GM19455 (cell line): ENCODE results near the gene NRXN3.

Experiments
- ATAC-seq: cut with Tn5 transposase; IDR thresholded peaks from one replicate; pipeline ENCODE4 v1.9.1; 2021; ENCODE audit not compliant: unreplicated experiment

Gene NRXN3

DNA sequence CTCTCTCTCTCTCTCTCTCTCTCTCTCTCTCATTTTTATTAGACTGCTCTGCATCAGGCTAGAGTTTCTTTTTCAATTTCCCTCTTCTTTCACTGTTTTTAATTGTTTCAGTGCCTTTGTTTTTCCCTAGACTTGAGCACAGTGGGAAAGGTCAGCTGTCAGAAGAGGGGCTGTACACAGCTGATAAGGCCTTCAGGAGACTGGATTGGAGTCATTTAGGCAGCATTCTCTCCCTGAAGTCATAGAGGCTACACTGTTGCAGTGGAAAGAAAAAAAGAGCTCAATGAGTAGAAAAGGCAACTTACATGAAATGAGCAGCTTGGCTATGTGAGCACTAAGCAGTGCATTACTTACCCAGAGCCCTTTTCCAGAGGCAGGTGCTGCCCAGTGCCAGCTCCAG lies 456.9 kb downstream of the NRXN3 start:
- ATAC-seq, result no peak

DNA sequence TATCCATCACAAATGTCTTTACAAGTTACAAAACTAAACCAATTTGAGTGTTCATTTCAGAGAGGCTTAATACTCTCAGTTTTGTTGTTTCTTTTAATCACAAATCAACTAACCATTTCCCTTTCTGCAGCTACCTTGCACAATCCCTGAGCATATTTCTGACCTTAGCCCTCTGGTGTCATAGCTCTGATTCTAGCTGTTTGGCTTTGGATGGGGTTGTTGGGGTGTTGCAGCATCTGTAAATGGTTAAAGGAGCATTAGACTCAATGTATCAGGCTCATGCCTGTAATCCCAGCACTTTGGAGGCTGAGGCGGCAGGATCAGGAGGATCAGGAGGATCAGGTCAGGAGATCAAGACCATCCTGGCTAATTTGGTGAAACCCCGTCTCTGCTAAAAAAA lies 461.4 kb downstream of the NRXN3 start:
- no peak for ATAC-seq

DNA sequence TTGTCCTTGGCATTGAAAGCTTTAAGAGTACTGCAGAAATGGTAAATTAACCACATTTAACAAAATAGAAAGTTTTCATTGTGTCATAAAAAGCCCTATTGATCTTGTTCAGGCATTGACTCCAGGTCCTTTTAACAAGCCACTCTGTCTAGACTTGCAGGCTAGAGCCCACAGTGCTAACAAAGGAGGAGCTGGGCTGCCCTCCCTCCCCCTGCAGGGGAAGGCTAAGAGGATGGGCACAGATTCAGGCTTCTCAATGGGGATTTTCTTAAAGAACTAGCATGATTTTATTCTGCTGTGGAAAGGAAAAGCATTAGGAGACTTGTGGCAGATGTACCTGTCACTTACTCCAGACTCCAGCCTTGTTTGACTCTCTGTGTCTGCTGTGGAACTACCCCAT lies 463.6 kb downstream of the NRXN3 start:
- ATAC-seq, result no peak

DNA sequence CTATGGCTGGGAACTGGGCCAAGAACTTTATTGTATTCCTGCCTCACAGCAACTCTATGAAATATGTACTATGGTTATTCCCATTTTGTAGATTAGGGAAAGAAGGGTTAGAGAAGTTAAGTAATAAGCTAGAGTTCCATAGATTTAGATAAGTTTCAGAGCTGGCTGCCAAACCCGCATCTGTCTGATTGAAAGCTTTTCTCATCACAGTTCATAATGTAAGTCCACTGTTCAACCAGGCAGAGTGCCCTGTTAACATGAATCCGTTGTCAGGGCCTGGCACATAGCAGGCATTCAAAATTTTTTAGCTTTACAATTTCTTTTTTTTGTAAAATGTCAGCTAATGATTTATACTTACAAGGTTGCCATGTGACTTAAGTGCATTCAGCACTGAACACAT lies 467.3 kb downstream of the NRXN3 start:
- ATAC-seq, result no peak

DNA sequence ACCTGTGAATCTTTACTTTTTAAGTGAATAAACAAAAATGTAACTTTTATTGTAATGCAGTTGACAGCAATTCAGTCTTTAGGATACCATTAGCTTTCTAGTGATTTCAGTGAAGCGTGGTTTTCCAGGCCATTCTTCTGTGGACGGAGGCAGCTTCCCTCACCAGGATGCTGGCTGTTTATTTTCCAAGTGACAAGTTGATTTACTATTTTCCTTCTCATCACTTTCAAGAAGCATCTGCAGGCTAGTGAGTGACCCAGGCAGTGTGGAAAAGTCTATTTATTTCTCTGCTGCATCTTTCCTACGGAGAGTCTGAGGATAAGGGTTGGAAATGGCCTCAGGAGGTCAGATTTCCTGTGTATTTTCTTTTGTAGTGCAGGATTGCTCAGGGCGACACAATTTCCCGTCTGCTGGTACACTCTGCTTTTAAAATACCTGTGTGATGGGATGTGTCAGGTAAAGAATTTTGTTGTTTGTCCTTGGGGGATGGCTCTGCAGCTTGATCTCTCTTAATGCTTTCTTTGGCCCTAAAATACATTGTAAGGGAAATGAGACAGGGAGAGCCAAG lies 467.8 kb downstream of the NRXN3 start:
- no peak for ATAC-seq

DNA sequence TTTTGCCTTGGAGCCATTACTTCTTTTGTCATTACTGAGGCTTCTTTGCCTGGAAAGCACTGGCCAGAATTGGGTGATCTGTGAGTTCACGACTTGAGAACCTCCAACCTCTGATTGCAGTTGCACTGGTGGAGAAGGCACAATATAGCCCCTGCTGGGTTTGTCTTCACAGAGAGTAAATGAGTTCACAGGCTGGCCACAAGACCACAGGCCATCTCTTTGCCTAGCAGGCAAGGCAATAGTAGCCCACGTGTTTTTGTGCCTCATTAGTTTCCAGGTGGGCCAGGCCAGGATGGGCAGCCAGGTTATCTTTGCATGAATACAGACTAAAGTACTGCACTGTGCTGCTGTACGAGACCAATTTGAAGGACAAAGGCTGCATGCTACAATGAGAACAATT lies 468.8 kb downstream of the NRXN3 start:
- ATAC-seq, result no peak

DNA sequence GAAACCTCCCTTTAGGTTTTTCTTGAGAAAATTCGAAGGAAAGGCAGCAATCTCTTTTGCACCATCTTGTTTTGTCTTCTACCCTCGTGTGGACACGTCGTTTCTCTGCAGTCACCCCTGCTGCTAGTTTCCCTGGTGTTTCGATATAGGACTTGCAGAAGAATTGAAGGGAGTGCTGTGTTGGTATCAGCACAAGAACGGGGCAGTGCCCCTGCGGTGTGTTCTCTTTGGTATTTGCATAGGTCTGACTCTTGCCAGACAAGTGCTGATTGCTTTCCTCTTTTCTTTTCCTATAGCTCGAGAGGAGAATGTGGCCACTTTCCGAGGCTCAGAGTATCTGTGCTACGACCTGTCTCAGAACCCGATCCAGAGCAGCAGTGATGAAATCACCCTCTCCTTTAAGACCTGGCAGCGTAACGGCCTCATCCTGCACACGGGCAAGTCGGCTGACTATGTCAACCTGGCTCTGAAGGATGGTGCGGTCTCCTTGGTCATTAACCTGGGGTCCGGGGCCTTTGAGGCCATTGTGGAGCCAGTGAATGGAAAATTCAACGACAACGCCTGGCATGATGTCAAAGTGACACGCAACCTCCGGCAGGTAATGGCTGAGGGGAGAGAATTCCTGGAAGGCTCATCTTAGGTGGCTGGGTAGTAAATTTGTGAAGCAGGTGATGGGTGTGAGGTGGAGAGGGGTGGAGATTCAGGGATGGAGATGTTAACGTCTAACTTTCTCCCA lies 474.8 kb downstream of the NRXN3 start:
- ATAC-seq, result no peak

DNA sequence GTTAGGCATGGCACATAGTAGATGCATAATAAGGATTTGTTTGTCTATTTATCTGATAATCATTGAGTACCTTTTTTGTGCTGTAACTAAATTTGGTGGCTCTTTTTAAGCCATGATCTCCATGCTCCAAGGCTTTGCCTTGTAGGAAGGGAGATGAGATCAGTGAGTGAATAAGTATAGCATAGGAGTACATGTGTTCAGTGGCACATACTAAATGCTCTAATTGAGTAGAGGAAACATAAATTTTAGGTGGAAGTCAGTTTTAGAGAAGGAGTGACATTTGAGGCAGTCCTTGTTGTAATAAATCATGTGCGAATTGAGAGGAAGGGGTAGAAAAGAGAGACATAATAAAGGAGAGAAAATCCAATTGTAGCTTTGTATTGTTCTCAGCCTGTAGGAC lies 482.6 kb downstream of the NRXN3 start:
- ATAC-seq, result no peak

DNA sequence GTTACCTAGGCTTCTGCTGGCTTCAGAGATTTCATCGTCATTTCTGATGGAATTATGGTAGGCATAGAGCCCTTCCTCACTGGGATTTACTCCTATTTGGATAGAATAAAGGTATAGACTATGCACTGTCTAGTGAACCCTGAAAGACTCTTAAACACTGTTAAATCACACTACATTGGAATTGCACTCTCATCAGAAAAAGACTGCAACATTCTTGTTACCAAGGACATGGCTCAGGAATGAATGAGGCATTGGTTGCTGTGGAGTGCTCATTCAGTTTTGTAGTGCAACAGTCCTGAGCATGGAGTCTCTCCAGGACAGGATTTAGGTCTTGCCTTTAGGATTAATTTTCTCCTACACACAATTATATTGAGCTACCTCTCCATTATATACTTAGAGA lies 483.0 kb downstream of the NRXN3 start:
- no peak for ATAC-seq

DNA sequence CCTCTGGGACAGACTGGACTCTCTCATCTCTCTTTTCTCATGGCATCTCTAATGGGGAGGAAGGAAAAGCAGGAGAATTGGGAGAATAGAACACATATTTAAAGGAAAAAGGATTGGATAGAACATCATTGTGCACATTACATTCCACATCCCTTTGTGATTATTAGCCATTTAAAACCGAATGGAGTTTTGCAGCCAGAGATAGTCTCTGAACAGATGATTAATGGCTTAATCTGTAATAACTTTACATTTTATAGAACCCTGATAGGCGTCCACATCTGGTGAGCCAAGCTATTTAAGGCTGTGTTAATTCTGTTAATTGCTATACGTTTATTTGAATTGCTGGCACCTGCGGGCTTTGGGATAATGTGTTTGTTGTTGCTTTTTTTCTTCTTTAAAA lies 487.3 kb downstream of the NRXN3 start:
- ATAC-seq, result no peak

DNA sequence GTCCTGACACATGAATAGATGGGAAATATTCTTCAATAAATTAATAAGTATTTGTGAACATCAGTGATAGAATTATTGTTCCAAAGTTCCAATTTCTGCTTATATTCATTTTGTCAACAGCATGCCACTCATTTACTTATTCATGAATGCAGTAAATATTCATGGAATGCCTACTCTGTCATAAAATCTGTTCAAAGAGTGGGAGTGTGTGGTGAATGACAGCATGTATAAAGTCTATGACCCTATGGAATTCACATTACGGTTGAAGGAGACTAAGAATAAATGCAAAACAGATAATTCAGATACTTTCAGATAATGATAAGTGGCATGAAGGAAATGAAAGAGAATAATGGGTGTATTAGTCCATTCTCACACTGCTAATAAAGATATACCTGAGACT lies 494.7 kb downstream of the NRXN3 start:
- ATAC-seq, result no peak

DNA sequence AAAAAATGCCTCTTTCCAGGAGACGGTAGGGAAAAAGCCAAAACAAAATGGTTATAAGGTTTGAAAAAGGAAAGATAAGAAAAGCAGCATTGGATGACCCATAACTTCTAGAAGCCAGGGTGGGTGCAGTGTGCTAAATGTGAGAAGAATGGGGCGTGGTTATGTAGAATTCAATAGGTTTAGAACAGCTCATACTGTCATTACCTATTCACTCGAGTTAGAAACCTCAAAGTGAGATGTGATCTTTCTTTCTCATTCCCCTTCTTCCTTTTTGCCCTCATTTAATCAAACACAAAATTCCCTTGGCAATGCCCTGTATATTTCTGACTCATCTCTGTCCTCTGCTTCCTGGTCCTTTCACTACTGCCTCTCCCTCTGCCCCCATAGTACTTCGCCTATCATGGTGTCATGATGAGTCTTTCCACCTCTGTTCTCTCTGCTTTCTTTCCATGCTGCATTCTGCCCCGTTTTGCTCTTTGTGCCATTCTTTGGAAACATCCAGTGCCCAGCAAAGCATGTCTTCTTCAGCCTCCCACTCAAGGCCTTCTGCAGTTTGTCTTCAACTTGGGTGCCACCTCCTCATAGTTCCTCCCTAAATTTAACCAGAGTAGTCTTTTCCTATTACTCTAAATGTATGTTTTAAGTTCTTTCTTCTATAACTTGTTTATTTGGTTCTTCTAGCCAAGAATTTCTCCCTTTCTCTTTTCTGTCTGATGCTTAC lies 496.3 kb downstream of the NRXN3 start:
- ATAC-seq, result no peak

DNA sequence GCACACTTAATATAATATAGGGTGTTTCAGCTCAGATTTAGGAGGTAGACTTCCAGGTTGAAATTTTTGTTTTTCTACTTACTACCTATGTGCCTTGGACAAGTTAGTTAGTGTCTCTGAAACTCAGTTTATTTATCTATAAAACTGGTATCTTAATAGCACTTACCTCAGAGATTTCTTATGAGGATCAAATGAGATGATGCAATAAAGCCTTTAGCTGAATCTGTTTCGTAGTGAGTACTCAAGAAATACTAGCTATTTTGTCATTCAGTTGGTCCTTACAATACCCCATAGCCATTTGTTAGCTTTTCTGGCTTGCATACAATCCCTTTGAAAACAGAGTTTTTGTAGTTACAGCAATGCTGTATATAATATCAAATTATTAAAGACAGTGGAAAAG lies 497.0 kb downstream of the NRXN3 start:
- ATAC-seq, result no peak

DNA sequence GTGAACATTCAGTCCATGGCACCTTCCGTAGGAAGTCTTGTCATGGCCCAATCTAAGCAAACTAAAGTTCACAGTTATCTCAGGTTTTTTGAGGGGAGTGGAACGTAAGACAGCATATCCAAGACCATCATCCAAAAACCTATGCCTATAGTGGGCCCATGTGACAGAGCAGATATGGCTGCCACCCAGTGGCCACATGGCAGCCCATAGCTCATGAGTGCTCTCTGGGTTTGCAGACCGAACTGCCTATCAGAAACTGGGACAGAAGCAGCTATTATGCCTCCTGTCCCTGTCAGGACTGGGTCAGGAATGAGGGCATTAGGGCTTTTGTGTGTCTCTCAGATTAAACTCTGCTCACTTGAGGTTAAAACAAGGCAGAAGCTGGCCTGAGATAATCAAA lies 503.7 kb downstream of the NRXN3 start:
- no peak for ATAC-seq

DNA sequence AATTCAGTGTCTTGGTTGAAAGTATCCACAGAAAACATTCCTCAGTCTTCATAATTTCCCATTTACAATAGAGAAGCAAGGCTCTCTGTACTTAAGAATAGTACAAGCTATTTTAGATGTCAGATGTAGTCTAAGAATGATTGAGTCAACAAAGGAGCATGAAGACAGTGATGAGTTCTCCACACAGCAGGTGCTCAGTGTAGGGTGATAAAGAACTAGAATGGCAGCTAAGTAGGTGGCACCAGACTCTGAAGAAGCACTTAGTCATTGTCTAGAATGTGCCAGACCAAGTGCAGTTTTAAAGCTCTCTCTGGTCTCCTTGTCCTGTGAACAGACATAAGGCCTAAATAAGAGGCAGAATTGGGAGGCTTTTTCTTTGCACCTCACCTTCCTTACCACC lies 504.6 kb downstream of the NRXN3 start:
- ATAC-seq, result no peak

DNA sequence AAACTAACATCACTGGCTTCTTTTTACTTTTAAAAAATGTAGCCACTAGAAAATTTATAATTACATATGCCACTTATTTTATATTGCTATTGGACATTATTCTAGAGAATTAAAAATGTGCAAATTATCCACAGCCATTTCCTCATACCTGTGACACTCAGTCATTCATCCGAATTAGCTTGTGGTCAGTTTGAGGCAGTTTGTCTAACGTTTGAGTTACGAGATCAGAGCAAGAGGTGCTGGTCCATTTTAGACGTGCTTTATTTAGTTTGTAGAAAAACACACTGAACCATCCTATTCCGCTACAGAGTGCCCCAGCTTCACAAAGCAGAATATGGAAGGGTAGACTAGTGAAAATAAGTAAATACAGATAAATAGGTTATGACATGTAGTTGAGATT lies 513.0 kb downstream of the NRXN3 start:
- no peak for ATAC-seq

DNA sequence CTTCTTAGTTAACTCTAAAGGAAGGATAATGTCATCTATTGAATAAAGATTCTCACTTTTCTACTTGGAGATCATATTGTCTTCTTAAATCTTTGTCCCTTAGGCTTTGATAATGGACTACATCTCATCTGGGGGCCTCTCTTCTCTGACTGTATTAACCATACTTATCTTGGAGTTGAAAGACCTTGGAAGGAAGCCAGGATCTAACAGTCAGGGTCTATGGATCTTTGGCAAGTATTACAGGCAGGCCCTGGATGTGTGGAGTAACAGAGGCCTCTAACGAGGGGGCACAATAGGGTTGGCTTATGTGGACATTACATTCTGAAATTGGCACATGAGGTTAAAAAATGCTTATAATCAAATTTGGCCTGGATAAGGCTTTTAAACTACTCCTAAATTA lies 513.8 kb downstream of the NRXN3 start:
- no peak for ATAC-seq

DNA sequence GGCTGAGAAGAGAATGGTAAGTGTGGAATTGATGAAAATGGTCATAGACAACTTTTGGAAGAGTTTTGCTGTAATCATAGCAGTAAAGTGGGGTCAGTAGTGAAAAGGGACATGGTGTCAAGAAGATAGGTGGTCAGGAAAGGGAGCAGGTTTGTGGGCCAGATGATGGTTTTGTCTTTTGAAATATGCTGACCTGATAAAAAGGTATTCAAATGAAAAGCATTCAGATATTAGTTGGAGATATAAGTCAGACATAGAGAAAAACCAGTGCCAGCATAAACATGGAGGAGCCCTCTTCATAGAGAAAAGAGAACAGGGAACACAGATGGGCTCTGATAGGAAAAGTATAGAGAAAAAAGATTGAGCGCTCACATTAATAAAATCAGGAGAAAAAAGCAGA lies 518.3 kb downstream of the NRXN3 start:
- no peak for ATAC-seq

DNA sequence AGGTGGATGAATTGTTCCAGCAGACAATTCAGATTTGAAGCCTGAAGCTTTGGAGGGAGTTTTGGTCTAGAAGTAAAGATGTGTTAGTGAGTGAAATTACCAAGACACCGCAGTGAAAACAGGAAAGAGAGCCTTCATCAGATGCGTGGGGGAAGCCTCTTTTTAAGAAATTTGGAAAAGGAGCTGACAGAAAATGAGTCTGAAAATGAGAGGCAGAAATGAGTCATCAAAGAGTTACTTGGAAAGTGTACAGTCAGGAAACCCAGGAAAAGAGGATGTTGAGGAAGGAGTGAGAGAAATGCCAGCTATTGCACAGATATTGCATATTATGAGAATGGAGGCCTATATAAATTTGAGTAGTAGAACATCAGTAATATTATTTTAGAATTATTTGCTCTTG lies 520.7 kb downstream of the NRXN3 start:
- ATAC-seq, result no peak

DNA sequence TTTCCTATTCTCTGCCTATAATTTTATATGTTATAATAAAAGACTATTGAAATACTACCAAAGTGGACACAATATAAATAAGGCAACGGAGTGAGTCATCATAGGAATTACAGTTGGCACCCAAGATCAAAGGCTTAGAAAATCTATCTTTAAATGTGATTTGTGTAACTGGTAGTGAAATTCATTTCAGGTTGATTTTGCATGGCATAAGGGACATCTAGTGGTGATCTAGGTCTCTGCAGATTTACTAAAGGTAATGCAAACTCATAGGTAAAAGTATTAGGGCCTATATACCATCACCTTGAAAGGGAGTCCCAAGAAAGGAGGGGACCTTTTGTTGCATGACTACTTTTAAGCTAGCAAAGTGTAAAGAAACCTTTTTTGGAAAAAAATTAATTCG lies 527.2 kb downstream of the NRXN3 start:
- ATAC-seq, result no peak

DNA sequence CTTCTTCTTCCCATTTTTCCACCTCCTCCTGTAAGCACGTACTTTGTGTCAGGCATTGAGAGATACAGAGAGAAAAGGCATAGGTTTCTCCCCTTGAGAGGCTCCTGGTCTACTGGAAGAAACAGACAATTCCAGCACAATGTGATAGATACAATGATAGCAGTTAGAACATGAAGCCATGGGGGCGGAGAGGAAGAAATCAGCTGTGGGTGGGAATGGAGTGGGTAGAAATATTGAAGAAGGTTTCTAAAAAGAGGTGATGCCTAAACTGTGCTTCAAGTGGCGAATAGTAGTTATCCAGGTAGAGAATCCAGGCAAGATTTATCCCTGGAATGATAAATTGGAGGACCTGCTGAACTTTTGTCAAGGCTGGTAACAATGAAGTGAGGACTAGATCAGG lies 528.8 kb downstream of the NRXN3 start:
- no peak for ATAC-seq

DNA sequence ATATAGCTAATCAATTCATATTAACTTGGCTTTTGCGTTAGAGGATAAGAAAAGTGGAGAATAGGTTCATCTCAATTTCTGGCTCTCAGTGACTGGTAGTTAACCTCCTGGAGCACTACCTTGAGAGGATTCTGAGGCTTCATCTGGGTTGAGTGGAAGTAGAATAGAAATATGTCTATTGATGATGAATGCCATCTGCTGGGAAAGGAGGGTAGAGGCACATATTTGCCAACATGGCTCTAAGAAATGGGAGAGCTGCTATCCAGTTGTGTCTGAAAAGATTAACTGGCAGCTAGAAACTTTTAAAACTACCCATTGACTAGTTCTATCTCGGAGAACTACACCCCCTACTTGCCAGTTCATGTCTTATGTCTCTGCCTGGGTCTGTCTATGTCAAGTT lies 530.1 kb downstream of the NRXN3 start:
- ATAC-seq, result no peak

DNA sequence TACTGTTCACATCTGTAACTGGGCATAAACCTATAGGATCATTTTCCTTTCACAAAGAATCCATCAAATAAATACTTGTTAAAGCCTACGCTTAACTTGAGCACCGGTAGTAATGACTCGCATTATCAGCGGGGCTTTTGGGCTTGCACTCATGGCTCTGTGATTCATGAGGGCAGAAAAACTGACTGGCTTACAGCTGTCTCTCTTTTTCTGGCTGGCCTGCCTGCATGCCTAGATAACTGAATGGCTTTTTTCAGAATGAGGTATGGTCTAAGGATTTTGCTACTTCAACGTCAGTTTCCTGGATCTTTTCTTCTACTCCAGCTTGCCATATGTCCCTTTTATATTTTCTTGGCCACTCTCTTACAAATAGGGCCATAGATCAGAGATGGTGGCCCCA lies 531.1 kb downstream of the NRXN3 start:
- ATAC-seq, result no peak
